OCI-LY1 (cell line): ENCODE results near the gene GLB1L3.

ENCODE experiments used
- H2AFZ ChIP-seq: fragments of 200-600 bp; sonication (generic), shearing (Covaris generic); 2 replicates; pipeline ENCODE4 v1.6.0; 2014; ENCODE audit warnings: antibody characterized with exemption, mild to moderate bottlenecking, low read length
- H3F3A ChIP-seq: fragments of 200-600 bp; sonication (generic), shearing (Covaris generic); 2 replicates; pipeline ENCODE4 v1.6.0; 2014; ENCODE audit warnings: mild to moderate bottlenecking, antibody characterized with exemption, low read length, moderate library complexity; ENCODE audit not compliant: insufficient read depth
- H3K27ac ChIP-seq: fragments of 200-600 bp; sonication (generic); 2 replicates; pipeline ENCODE4 v1.5.1; 2014; ENCODE audit warnings: low read length, mixed run types, mild to moderate bottlenecking, low read depth; ENCODE audit not compliant: poor library complexity, severe bottlenecking
- H3K27me3 ChIP-seq: fragments of 200-600 bp; sonication (generic); 2 replicates; pipeline ENCODE4 v1.6.0; 2014; ENCODE audit warnings: antibody characterized with exemption, mild to moderate bottlenecking, low read length, moderate library complexity; ENCODE audit not compliant: insufficient read depth
- H3K36me3 ChIP-seq: fragments of 200-600 bp; sonication (generic); 2 replicates; pipeline ENCODE4 v1.6.1; 2014; ENCODE audit warnings: mild to moderate bottlenecking, antibody characterized with exemption, low read length, moderate library complexity, mixed read lengths; ENCODE audit not compliant: insufficient read depth
- H3K4me1 ChIP-seq: fragments of 200-600 bp; sonication (generic); 2 replicates; pipeline ENCODE4 v1.5.1; 2014; ENCODE audit warnings: mild to moderate bottlenecking, low read length, moderate library complexity; ENCODE audit not compliant: insufficient read depth, severe bottlenecking
- H3K4me2 ChIP-seq: fragments of 200-600 bp; sonication (generic), shearing (Covaris generic); 2 replicates; pipeline ENCODE4 v1.6.1; 2014; ENCODE audit warnings: low read length
- H3K4me3 ChIP-seq: fragments of 200-600 bp; sonication (generic); 2 replicates; pipeline ENCODE4 v1.5.1; 2014; ENCODE audit warnings: low read length, low read depth, mild to moderate bottlenecking, mixed read lengths; ENCODE audit not compliant: poor library complexity, severe bottlenecking
- H3K79me2 ChIP-seq: fragments of 200-600 bp; shearing (Covaris generic); 2 replicates; pipeline ENCODE4 v1.6.1; 2016; ENCODE audit warnings: mixed run types, low read length, mixed read lengths; ENCODE audit not compliant: insufficient read depth
- H3K9ac ChIP-seq: fragments of 200-600 bp; sonication (generic), shearing (Covaris generic); 2 replicates; pipeline ENCODE4 v1.6.1; 2014; ENCODE audit warnings: mild to moderate bottlenecking, low read length, mixed read lengths
- H3K9me2 ChIP-seq: fragments of 200-600 bp; sonication (generic), shearing (Covaris generic); 2 replicates; pipeline ENCODE4 v1.6.1; 2014; ENCODE audit warnings: low read depth, mild to moderate bottlenecking, low read length, mixed read lengths
- H3K9me3 ChIP-seq: fragments of 200-600 bp; shearing (Covaris generic); 2 replicates; pipeline ENCODE4 v1.6.1; 2014; ENCODE audit warnings: low read length, mixed read lengths
- H4K20me1 ChIP-seq: fragments of 200-600 bp; sonication (generic), shearing (Covaris generic); 2 replicates; pipeline ENCODE4 v1.6.0; 2016; ENCODE audit warnings: mild to moderate bottlenecking, low read length; ENCODE audit not compliant: insufficient read depth
- EZH2 ChIP-seq: fragments of 200-600 bp; sonication (generic), shearing (Covaris generic); IDR thresholded peaks from 2 replicates; pipeline ENCODE4 v1.8.0; 2017; ENCODE audit warnings: borderline replicate concordance, mixed run types, mild to moderate bottlenecking, antibody characterized with exemption, low read length, moderate library complexity, mixed read lengths
- TF ChIP-seq, protein P1 (sequence below): fragments of 200-600 bp; sonication (generic), shearing (Covaris generic); IDR thresholded peaks from 2 replicates; pipeline ENCODE4 v1.5.1; 2017; ENCODE audit warnings: mild to moderate bottlenecking, antibody characterized with exemption, low read length, moderate library complexity, mixed read lengths

GLB1L3 gene

DNA sequence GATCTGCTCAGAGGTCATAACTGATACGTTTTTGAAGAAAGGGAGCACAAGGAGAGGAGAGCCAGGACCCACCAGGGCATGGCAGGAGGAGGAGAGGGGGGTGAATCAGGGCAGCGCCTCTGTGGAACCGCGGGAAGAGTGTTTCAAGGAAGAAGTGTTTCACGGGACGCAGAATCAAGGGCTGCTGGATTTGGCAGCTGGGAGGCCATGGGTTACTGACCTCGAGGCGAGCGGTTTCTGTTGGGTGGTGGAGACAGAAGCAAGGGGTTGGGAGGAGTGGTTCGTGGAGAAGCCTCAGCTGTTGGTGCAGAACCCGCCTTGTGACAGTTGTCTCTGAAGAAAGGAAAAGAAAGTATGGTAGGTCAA, 38.6 kb upstream of the GLB1L3 start:
- Histone ChIP-seq H3F3A (no peaks in the 10 kb centered on the region), H3K9me2 (no peaks in the 10 kb centered on the region), H3K9ac (no peak overlapping the region), H2AFZ (no peak overlapping the region), H3K9me3 (no peaks in the 10 kb centered on the region), H3K79me2 (no peaks in the 10 kb centered on the region), H3K27ac (no peak overlapping the region), H4K20me1 (no peaks in the 10 kb centered on the region), H3K4me1 (no peaks in the 10 kb centered on the region), H3K4me2 (no peak overlapping the region), H3K27me3 (peaks cover 9% of the 10 kb centered on the region; the same call in 1 of the 2 replicates), H3K4me3 (no peak overlapping the region), H3K36me3 (no peaks in the 10 kb centered on the region)
- no peak for TF ChIP-seq EZH2
- TF ChIP-seq, protein P1, sequence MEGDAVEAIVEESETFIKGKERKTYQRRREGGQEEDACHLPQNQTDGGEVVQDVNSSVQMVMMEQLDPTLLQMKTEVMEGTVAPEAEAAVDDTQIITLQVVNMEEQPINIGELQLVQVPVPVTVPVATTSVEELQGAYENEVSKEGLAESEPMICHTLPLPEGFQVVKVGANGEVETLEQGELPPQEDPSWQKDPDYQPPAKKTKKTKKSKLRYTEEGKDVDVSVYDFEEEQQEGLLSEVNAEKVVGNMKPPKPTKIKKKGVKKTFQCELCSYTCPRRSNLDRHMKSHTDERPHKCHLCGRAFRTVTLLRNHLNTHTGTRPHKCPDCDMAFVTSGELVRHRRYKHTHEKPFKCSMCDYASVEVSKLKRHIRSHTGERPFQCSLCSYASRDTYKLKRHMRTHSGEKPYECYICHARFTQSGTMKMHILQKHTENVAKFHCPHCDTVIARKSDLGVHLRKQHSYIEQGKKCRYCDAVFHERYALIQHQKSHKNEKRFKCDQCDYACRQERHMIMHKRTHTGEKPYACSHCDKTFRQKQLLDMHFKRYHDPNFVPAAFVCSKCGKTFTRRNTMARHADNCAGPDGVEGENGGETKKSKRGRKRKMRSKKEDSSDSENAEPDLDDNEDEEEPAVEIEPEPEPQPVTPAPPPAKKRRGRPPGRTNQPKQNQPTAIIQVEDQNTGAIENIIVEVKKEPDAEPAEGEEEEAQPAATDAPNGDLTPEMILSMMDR, result no peak

DNA sequence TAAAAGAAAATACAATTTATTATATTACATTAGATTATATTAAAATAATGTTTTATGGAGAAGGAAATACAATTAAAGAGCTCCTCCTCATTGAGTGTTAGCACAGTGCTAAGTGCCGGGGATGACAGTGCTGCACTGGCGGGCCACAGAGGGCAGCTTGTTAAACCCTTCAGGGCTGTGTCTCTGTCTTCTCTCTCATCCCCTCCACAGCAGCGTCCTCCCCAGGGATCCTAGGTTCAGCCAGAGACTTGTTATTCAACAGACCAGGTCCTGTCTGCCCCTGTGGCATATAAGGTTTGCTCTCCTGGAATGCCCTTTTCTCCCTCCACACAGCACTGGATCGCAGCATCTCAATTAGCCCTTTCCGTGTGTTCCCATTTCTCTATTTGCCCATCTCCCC, 37.2 kb upstream of the GLB1L3 start:
- Histone ChIP-seq H3K79me2 (no peaks in the 10 kb centered on the region), H3K4me1 (no peaks in the 10 kb centered on the region), H3K9ac (no peak overlapping the region), H3K4me3 (no peak overlapping the region), H3K27me3 (peaks cover 6% of the 10 kb centered on the region; the same call in 1 of the 2 replicates), H2AFZ (no peak overlapping the region), H3K9me3 (no peaks in the 10 kb centered on the region), H3K4me2 (no peak overlapping the region), H4K20me1 (no peaks in the 10 kb centered on the region), H3K27ac (no peak overlapping the region), H3K9me2 (no peaks in the 10 kb centered on the region), H3K36me3 (no peaks in the 10 kb centered on the region), H3F3A (no peaks in the 10 kb centered on the region)
- TF ChIP-seq EZH2, result no peak

DNA sequence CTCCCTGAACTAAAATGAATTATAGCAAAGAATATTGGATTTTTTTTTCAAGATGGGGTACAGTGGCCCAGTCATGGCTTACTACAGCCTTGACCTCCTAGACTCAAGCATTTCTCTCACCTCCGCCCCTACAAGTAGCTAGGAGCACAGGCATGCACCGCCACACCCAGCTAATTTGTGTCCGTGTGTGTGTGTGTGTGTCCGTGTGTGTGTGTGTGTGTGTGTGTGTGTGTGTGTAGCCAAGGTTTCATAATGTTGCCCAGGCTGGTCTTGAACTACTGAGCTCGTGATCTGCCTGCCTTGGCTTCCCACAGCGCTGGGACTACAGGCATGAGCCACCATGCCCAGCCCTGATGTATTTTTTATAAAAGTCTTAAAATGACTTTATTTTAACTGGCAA, 35.6 kb upstream of the GLB1L3 start:
- Histone ChIP-seq H3K4me3 (no peak overlapping the region), H3K4me2 (no peak overlapping the region), H3K27me3 (no peaks in the 10 kb centered on the region), H4K20me1 (no peaks in the 10 kb centered on the region), H2AFZ (no peak overlapping the region), H3K27ac (no peak overlapping the region), H3K4me1 (no peaks in the 10 kb centered on the region), H3F3A (no peaks in the 10 kb centered on the region), H3K36me3 (no peaks in the 10 kb centered on the region), H3K9me2 (no peaks in the 10 kb centered on the region), H3K79me2 (no peaks in the 10 kb centered on the region), H3K9me3 (no peaks in the 10 kb centered on the region), H3K9ac (no peak overlapping the region)
- no peak for TF ChIP-seq EZH2
- TF ChIP-seq, protein P1, result no peak

DNA sequence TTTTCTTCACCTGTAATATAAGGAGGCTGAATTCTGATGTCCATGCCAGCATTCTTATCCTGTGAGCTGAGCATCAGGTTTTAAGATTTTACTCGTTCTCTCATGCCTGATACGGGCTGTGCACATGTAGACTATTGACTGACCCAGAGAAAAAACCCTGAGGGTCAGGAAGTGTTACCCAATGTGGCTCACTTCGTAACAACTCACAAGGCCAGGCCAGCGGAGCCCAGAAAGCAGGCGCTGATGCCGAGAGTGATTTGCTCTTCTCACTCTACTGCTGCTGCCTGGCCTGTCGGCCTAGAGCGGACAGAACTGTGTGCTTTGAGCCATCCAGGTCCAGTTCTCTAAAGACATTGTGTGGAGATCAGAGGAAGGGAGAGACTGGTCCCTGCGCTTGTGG, 33.8 kb upstream of the GLB1L3 start:
- Histone ChIP-seq H3K36me3 (0 out of 2 replicates have a peak, but pooled peaks cover 2% of the 10 kb centered on the region), H2AFZ (no peak overlapping the region), H3K9ac (no peak overlapping the region), H3K9me2 (no peaks in the 10 kb centered on the region), H3K79me2 (no peaks in the 10 kb centered on the region), H3K27me3 (no peaks in the 10 kb centered on the region), H3F3A (no peaks in the 10 kb centered on the region), H3K4me1 (no peaks in the 10 kb centered on the region), H3K27ac (no peak overlapping the region), H4K20me1 (no peaks in the 10 kb centered on the region), H3K9me3 (no peaks in the 10 kb centered on the region), H3K4me3 (no peak overlapping the region), H3K4me2 (no peak overlapping the region)
- no peak for TF ChIP-seq EZH2
- TF ChIP-seq, protein P1, result no peak
